Measurements from ENCODE around the gene LCE1C.

LCE1C gene

GRCh38 chr1:152760551-152761190, 45.8 kb downstream of the LCE1C start:
- TF ChIP-seq, protein P1, sequence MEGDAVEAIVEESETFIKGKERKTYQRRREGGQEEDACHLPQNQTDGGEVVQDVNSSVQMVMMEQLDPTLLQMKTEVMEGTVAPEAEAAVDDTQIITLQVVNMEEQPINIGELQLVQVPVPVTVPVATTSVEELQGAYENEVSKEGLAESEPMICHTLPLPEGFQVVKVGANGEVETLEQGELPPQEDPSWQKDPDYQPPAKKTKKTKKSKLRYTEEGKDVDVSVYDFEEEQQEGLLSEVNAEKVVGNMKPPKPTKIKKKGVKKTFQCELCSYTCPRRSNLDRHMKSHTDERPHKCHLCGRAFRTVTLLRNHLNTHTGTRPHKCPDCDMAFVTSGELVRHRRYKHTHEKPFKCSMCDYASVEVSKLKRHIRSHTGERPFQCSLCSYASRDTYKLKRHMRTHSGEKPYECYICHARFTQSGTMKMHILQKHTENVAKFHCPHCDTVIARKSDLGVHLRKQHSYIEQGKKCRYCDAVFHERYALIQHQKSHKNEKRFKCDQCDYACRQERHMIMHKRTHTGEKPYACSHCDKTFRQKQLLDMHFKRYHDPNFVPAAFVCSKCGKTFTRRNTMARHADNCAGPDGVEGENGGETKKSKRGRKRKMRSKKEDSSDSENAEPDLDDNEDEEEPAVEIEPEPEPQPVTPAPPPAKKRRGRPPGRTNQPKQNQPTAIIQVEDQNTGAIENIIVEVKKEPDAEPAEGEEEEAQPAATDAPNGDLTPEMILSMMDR (IDR thresholded peaks at IDR 0.05; ENCODE audit: low read length) = no peak
- TF ChIP-seq EZH2 (IDR thresholded peaks at IDR 0.05; ENCODE audit: borderline replicate concordance, low read length) = no peak
- Histone ChIP-seq H2AFZ (ENCODE audit: low read length) (no peak overlapping the region), H3K36me3 (ENCODE audit: insufficient read depth, low read length) (no peaks in the 10 kb centered on the region), H3K9me2 (ENCODE audit: low read depth, low read length) (no peaks in the 10 kb centered on the region), H3K4me2 (ENCODE audit: low read length) (no peak overlapping the region), H3K27me3 (ENCODE audit: insufficient read depth, low read length) (no peaks in the 10 kb centered on the region), H3K4me3 (ENCODE audit: low read depth, low read length, poor library complexity, severe bottlenecking) (no peak overlapping the region), H3K79me2 (ENCODE audit: insufficient read depth, low read length) (no peaks in the 10 kb centered on the region), H3K4me1 (ENCODE audit: insufficient read depth, low read length, severe bottlenecking) (peaks cover 8% of the 10 kb centered on the region), H4K20me1 (ENCODE audit: insufficient read depth, low read length) (no peaks in the 10 kb centered on the region), H3K9me3 (ENCODE audit: low read length) (no peaks in the 10 kb centered on the region), H3K27ac (ENCODE audit: low read depth, low read length, poor library complexity, severe bottlenecking) (no peak overlapping the region), H3F3A (ENCODE audit: insufficient read depth, low read length) (no peaks in the 10 kb centered on the region), H3K9ac (ENCODE audit: low read length) (no peak overlapping the region)

- H2AFZ ChIP-seq (ENCODE audit: low read length) = no peak overlapping the region
- H3K9ac ChIP-seq (ENCODE audit: low read length) = no peak overlapping the region
- H3K9me2 ChIP-seq (ENCODE audit: low read depth, low read length) = no peaks in the 10 kb centered on the region
- H3K4me1 ChIP-seq (ENCODE audit: insufficient read depth, low read length, severe bottlenecking) = peaks cover 8% of the 10 kb centered on the region
- TF ChIP-seq, protein P1 (IDR thresholded peaks at IDR 0.05; ENCODE audit: low read length) = no peak
- TF ChIP-seq EZH2 (IDR thresholded peaks at IDR 0.05; ENCODE audit: borderline replicate concordance, low read length) = no peak
- no peaks in the 10 kb centered on the region for H3K27me3 ChIP-seq (ENCODE audit: insufficient read depth, low read length)
- no peak overlapping the region for H3K27ac ChIP-seq (ENCODE audit: low read depth, low read length, poor library complexity, severe bottlenecking)
- H3K4me3 ChIP-seq (ENCODE audit: low read depth, low read length, poor library complexity, severe bottlenecking) = no peak overlapping the region
- H3K9me3 ChIP-seq (ENCODE audit: low read length) = no peaks in the 10 kb centered on the region
- H3K4me2 ChIP-seq (ENCODE audit: low read length) = no peak overlapping the region
- no peaks in the 10 kb centered on the region for H3K79me2 ChIP-seq (ENCODE audit: insufficient read depth, low read length)
- no peaks in the 10 kb centered on the region for H4K20me1 ChIP-seq (ENCODE audit: insufficient read depth, low read length)
- H3K36me3 ChIP-seq (ENCODE audit: insufficient read depth, low read length) = no peaks in the 10 kb centered on the region
- H3F3A ChIP-seq (ENCODE audit: insufficient read depth, low read length) = no peaks in the 10 kb centered on the region
Observed at GRCh38 chr1:152759453-152760173, 46.8 kb downstream of the LCE1C start.

DNA sequence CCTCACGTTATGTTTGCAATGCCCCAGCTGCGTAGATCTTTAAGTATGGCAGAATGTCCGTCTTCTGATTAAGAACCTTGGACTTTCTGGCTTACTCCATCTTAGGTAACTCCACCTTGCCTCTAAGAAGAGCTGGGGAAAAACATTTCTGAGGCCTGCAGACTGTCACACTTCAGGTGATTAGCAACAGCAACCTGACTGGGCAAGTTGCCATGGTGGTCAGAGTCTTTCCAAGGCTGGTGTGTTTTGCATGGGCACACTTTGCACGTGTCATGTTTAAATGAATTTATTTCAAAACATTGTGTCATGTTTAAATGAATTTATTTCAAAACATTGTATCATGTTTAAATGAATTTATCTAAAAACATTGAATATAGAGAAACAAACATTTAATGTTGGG, 47.8 kb downstream of the LCE1C start:
- no peaks in the 10 kb centered on the region for H3K9me3 ChIP-seq (ENCODE audit: low read length)
- peaks cover 8% of the 10 kb centered on the region for H3K4me1 ChIP-seq (ENCODE audit: insufficient read depth, low read length, severe bottlenecking)
- H3K4me3 ChIP-seq (ENCODE audit: low read depth, low read length, poor library complexity, severe bottlenecking) = no peak overlapping the region
- no peaks in the 10 kb centered on the region for H3K79me2 ChIP-seq (ENCODE audit: insufficient read depth, low read length)
- H3K9ac ChIP-seq (ENCODE audit: low read length) = no peak overlapping the region
- TF ChIP-seq, protein P1 (IDR thresholded peaks at IDR 0.05; ENCODE audit: low read length) = no peak
- TF ChIP-seq EZH2 (IDR thresholded peaks at IDR 0.05; ENCODE audit: borderline replicate concordance, low read length) = no peak
- no peaks in the 10 kb centered on the region for H3K36me3 ChIP-seq (ENCODE audit: insufficient read depth, low read length)
- no peaks in the 10 kb centered on the region for H3K27me3 ChIP-seq (ENCODE audit: insufficient read depth, low read length)
- H4K20me1 ChIP-seq (ENCODE audit: insufficient read depth, low read length) = no peaks in the 10 kb centered on the region
- H3K27ac ChIP-seq (ENCODE audit: low read depth, low read length, poor library complexity, severe bottlenecking) = no peak overlapping the region
- no peaks in the 10 kb centered on the region for H3F3A ChIP-seq (ENCODE audit: insufficient read depth, low read length)
- no peaks in the 10 kb centered on the region for H3K9me2 ChIP-seq (ENCODE audit: low read depth, low read length)
- H2AFZ ChIP-seq (ENCODE audit: low read length) = no peak overlapping the region
- H3K4me2 ChIP-seq (ENCODE audit: low read length) = no peak overlapping the region
